OCI-LY7 (cell line): ENCODE data around the gene CACNG3. TPM values are rescaled to one million over a fixed set of nuclear protein-coding genes. Genes with fewer than 3 reads are reported as not detected.
"Not testable (repeated sequence)": the region's sequence is repeated elsewhere in the genome, so short reads cannot be mapped to it uniquely, and the experiment has no call there.

Source experiments
- BruUV-seq: library from RNA; stranded (reverse); fragments of 400-500 nt; replicated peaks from 2 replicates; lab custom pipeline; 2021; lab: Mats Ljungman, UMichigan
- CTCF ChIA-PET: fragments of 300-600 bp; sonication (Branson Sonifier 250); formaldehyde crosslinking; loops from one replicate; lab custom pipeline; 2022; ENCODE audit warnings: antibody characterized with exemption; ENCODE audit not compliant: unreplicated experiment; lab: Charles Lee
- POLR2A ChIA-PET: fragments of 300-600 bp; sonication (Branson Sonifier 250); formaldehyde crosslinking; loops from one replicate; lab custom pipeline; 2022; ENCODE audit warnings: antibody characterized with exemption; lab: Charles Lee
- DNase-seq: peaks from one replicate; pipeline ENCODE4 v3.0.0-alpha.2; 2015; ENCODE audit warnings: low spot score
- H2AFZ ChIP-seq: fragments of 200-600 bp; sonication (generic), shearing (Covaris generic); 2 replicates; pipeline ENCODE4 v1.6.1; 2014; ENCODE audit warnings: mild to moderate bottlenecking, antibody characterized with exemption, low read length, moderate library complexity
- H3K27ac ChIP-seq: fragments of 200-600 bp; sonication (generic); 2 replicates; pipeline ENCODE4 v1.5.1; 2014; ENCODE audit warnings: mixed run types, low read depth, mild to moderate bottlenecking, moderate library complexity, low read length, inconsistent platforms; ENCODE audit not compliant: poor library complexity, severe bottlenecking
- H3K36me3 ChIP-seq: fragments of 200-600 bp; sonication (generic); 2 replicates; pipeline ENCODE4 v1.6.1; 2014; ENCODE audit warnings: mild to moderate bottlenecking, antibody characterized with exemption, low read length, moderate library complexity, mixed read lengths; ENCODE audit not compliant: insufficient read depth
- H3K4me1 ChIP-seq: fragments of 200-600 bp; sonication (generic); 2 replicates; pipeline ENCODE4 v1.5.1; 2014; ENCODE audit warnings: mild to moderate bottlenecking, low read length; ENCODE audit not compliant: insufficient read depth, poor library complexity, severe bottlenecking
- H3K4me2 ChIP-seq: fragments of 200-600 bp; sonication (generic); 2 replicates; pipeline ENCODE4 v1.6.1; 2014; ENCODE audit warnings: mild to moderate bottlenecking, low read length
- H3K4me3 ChIP-seq: fragments of 200-600 bp; sonication (generic); 2 replicates; pipeline ENCODE4 v1.5.1; 2014; ENCODE audit warnings: mild to moderate bottlenecking, low read depth, low read length; ENCODE audit not compliant: poor library complexity, severe bottlenecking
- H3K79me2 ChIP-seq: fragments of 200-600 bp; sonication (generic); 2 replicates; pipeline ENCODE4 v1.6.1; 2016; ENCODE audit warnings: low read depth, mild to moderate bottlenecking, low read length, moderate library complexity, mixed read lengths; ENCODE audit not compliant: insufficient read depth
- H3K9me2 ChIP-seq: fragments of 200-600 bp; sonication (generic); 2 replicates; pipeline ENCODE4 v1.6.1; 2016; ENCODE audit warnings: mild to moderate bottlenecking, low read length, mixed read lengths; ENCODE audit not compliant: insufficient read depth
- H3K9me3 ChIP-seq: fragments of 200-600 bp; sonication (generic); 2 replicates; pipeline ENCODE4 v1.6.1; 2014; ENCODE audit warnings: mild to moderate bottlenecking, mixed run types, low read length, mixed read lengths
- H4K20me1 ChIP-seq: fragments of 200-600 bp; sonication (generic); 2 replicates; pipeline ENCODE4 v1.6.1; 2014; ENCODE audit warnings: mild to moderate bottlenecking, antibody characterized with exemption, low read length, moderate library complexity, mixed read lengths; ENCODE audit not compliant: insufficient read depth
- EZH2phosphoT487 ChIP-seq: fragments of 200-600 bp; sonication (generic); IDR thresholded peaks from 2 replicates; pipeline ENCODE4 v1.6.1; 2018; ENCODE audit warnings: low read depth, borderline replicate concordance, mild to moderate bottlenecking, mixed run types, antibody characterized with exemption, low read length, moderate library complexity, mixed read lengths
- intact Hi-C: fragments of 100-400 bp; cut with micrococcal nuclease; formaldehyde crosslinking; loops from one replicate; pipeline ENCODE4 v1.10.0; 2022; ENCODE audit not compliant: unreplicated experiment
- total RNA-seq, 2 experiments: library from RNA; depleted of rRNA in 1 of 2; stranded (reverse); fragments of >200 nt in 1 of 2; shearing (Covaris generic) in 1 of 2; gene quantifications; 2 replicates each; pipeline ENCODE4 v1.2.3, GENCODE V29; 2014 to 2022
- TF ChIP-seq, protein P1 (sequence below): fragments of 200-600 bp; sonication (generic); conservative IDR thresholded peaks from 2 replicates; pipeline ENCODE4 v1.5.1; 2014; ENCODE audit warnings: mild to moderate bottlenecking, antibody characterized with exemption, low read length, moderate library complexity, mixed read lengths

Gene CACNG3
- total RNA-seq, 2 experiments from 2014 or later = 0.06 TPM; not detected in 1

DNA sequence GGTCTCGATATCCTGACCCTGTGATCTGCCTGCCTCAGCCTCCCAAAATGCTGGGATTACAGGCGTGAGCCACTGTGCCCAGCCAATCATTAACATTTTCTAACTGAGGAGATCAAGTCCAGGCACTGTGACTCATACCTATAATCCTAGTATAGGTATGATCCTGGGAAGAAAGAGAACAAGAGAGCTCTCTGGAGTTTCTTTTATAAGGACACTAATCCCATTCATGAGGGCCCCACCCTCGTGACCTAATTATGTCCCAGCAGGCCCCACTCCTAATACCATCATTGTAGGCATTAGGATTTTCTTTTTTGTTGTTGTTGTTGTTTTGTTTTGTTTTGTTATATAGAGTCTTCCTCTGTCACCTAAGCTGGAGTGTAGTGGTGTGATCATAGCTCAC, 80.4 kb downstream of the CACNG3 start:
- H3K27ac ChIP-seq = no peak overlapping the region
- H3K4me3 ChIP-seq = no peak overlapping the region
- CTCF ChIA-PET = no interaction called here
- intact Hi-C loops = no loop called here
- BruUV-seq = no TSS peak
- no peaks in the 10 kb centered on the region for H3K79me2 ChIP-seq
- no peak overlapping the region for H2AFZ ChIP-seq
- no peaks in the 10 kb centered on the region for H3K9me2 ChIP-seq
- no peaks in the 10 kb centered on the region for H3K9me3 ChIP-seq
- POLR2A ChIA-PET = no interaction called here
- no peaks in the 10 kb centered on the region for H3K4me1 ChIP-seq
- DNase-seq = no peak
- no peaks in the 10 kb centered on the region for H3K36me3 ChIP-seq
- no peaks in the 10 kb centered on the region for H4K20me1 ChIP-seq
- TF ChIP-seq, protein P1, sequence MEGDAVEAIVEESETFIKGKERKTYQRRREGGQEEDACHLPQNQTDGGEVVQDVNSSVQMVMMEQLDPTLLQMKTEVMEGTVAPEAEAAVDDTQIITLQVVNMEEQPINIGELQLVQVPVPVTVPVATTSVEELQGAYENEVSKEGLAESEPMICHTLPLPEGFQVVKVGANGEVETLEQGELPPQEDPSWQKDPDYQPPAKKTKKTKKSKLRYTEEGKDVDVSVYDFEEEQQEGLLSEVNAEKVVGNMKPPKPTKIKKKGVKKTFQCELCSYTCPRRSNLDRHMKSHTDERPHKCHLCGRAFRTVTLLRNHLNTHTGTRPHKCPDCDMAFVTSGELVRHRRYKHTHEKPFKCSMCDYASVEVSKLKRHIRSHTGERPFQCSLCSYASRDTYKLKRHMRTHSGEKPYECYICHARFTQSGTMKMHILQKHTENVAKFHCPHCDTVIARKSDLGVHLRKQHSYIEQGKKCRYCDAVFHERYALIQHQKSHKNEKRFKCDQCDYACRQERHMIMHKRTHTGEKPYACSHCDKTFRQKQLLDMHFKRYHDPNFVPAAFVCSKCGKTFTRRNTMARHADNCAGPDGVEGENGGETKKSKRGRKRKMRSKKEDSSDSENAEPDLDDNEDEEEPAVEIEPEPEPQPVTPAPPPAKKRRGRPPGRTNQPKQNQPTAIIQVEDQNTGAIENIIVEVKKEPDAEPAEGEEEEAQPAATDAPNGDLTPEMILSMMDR = no peak
- TF ChIP-seq EZH2phosphoT487 = no peak
- no peak overlapping the region for H3K4me2 ChIP-seq

DNA sequence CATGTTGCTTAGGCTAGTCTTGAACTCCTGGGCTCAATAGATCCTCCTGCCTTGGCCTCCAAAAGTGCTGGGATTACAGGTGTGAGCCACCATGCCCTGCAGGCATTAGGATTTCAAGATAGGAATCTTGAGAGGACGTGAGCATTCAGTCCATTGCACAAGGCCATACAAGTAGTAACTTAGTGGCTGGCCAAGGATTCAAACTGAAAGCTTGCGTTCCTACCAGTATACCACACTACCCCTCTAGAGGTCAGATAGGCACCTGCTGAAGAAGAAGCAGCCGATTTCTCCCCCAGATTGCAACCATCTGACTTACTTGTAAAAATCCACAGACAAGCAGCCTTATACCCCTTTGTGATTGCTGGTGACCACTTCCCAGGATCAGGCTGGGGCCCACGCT, 80.9 kb downstream of the CACNG3 start:
- no peaks in the 10 kb centered on the region for H3K79me2 ChIP-seq
- intact Hi-C loops = no loop called here
- no peak overlapping the region for H2AFZ ChIP-seq
- no peaks in the 10 kb centered on the region for H3K36me3 ChIP-seq
- H3K4me1 ChIP-seq = no peaks in the 10 kb centered on the region
- ChIA-PET CTCF (no interaction called here), POLR2A (no interaction called here)
- no peak overlapping the region for H3K4me2 ChIP-seq
- TF ChIP-seq, protein P1 = no peak
- no peak for TF ChIP-seq EZH2phosphoT487
- H3K4me3 ChIP-seq = no peak overlapping the region
- no peaks in the 10 kb centered on the region for H4K20me1 ChIP-seq
- no peaks in the 10 kb centered on the region for H3K9me3 ChIP-seq
- no TSS peak for BruUV-seq
- no peak for DNase-seq
- H3K27ac ChIP-seq = no peak overlapping the region
- no peaks in the 10 kb centered on the region for H3K9me2 ChIP-seq

DNA sequence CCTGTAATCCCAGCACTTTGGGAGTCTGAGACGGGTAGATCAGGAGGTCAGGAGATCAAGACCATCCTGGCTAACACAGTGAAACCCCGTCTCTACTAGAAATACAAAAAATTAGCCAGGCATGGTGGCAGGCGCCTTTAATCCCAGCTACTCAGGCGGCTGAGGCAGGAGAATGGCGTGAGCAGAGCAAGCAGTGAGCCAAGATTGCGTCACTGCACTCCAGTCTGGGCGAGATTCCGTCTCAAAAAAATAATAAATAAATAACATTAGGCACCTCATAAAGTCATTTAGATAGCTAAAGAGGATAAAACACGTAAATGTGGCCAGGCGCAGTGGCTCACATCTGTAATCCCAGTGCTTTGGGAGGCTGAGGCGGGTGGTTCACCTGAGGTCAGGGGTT, 87.7 kb downstream of the CACNG3 start:
- CTCF ChIA-PET, H3K27ac ChIP-seq, H3K36me3 ChIP-seq, H3K9me2 ChIP-seq, H3K9me3 ChIP-seq, H3K4me3 ChIP-seq, POLR2A ChIA-PET, H4K20me1 ChIP-seq, H3K4me1 ChIP-seq, H2AFZ ChIP-seq, DNase-seq, H3K4me2 ChIP-seq, BruUV-seq, H3K79me2 ChIP-seq, intact Hi-C loops: not testable (repeated sequence)
